ENCODE results near the gene MAJIN. TPM values are rescaled to one million over a fixed set of nuclear protein-coding genes. Genes with fewer than 3 reads are reported as not detected.

Gene MAJIN
- total and polyA plus RNA-seq, 10 of the 15 experiments (the other 5 are each of a cell fraction or from before 2014, with no cell fraction given) = 0.10 TPM; not detected in 9

GRCh38 chr11:65013888-65014725 is 42.2 kb upstream of the MAJIN start, which contains the start of gene ARL2 (continued):
- TF ChIP-seq NFYA (IDR thresholded peaks at IDR 0.05; ENCODE audit: borderline replicate concordance, low read depth, low read length) = no peak
- no peak for TF ChIP-seq ZBTB40 (IDR thresholded peaks at IDR 0.05; ENCODE audit: borderline replicate concordance)
- TF ChIP-seq ZNF687 (IDR thresholded peaks at IDR 0.05) = peak; percentile 82
- TF ChIP-seq ZBTB33 (IDR thresholded peaks at IDR 0.05) = no peak
- no peak for TF ChIP-seq CHD4 (IDR thresholded peaks at IDR 0.05)
- no peak for TF ChIP-seq HSF1 (IDR thresholded peaks at IDR 0.05; ENCODE audit: low read depth, low read length)
- peak; percentile 94 for TF ChIP-seq KLF5 (IDR thresholded peaks at IDR 0.05; ENCODE audit: partially characterized antibody)
- peak; percentile 92; the same call in 1 of the 2 replicates for TF ChIP-seq TCF3 (IDR thresholded peaks at IDR 0.05; ENCODE audit: borderline replicate concordance, insufficient read depth, low read depth, low read length)
- peak; percentile 38 for TF ChIP-seq RAD21 (IDR thresholded peaks at IDR 0.05; ENCODE audit: insufficient read depth, low read depth, low read length)
- TF ChIP-seq IRF4 (IDR thresholded peaks at IDR 0.05; ENCODE audit: low read depth, low read length) = no peak
- TF ChIP-seq CTCF (IDR thresholded peaks at IDR 0.05 in 2 of 3, conservative IDR thresholded peaks at IDR 0.05 in 1 of 3; ENCODE audit: control insufficient read depth in 2 of 3, extremely low read depth in 1 of 3, insufficient read depth in 1 of 3, low read depth in 3 of 3, low read length in 3 of 3) = peak; percentile 51 to 77 (median 74); a peak in 5 of 6 replicates
- TF ChIP-seq BMI1 (IDR thresholded peaks at IDR 0.05; ENCODE audit: borderline replicate concordance) = no peak
